ENCODE data around the gene NWD2.

- no peak for TF ChIP-seq ZNF565 (CRISPR knock-in tag; conservative IDR thresholded peaks at IDR 0.05; ENCODE audit: low read depth)
- TF ChIP-seq ZFP3 (CRISPR knock-in tag; IDR thresholded peaks at IDR 0.05): no peak
- TF ChIP-seq ZFP30 (CRISPR knock-in tag; IDR thresholded peaks at IDR 0.05): no peak
- TF ChIP-seq POU6F1 (CRISPR knock-in tag; IDR thresholded peaks at IDR 0.05; ENCODE audit: borderline replicate concordance, low read depth): no peak
- TF ChIP-seq ISL1 (CRISPR knock-in tag; IDR thresholded peaks at IDR 0.05): no peak
- no peak for TF ChIP-seq RARB (CRISPR knock-in tag; IDR thresholded peaks at IDR 0.05)
Measured at GRCh38 chr4:37477126-37477525, 232.6 kb downstream of the NWD2 start.

All from SK-N-SH treated with all-trans-retinoic acid at 6 μM for 48 hours (cell line).